Measurements from ENCODE around the gene PECR. TPM values are rescaled to one million over a fixed set of nuclear protein-coding genes. Genes with fewer than 3 reads are reported as not detected.

Gene PECR
- total RNA-seq, 1 donor from 2014 or later = 32.2 TPM

GRCh38 chr2:216119146-216119545 is 37.5 kb upstream of the PECR start:
- H3K27ac ChIP-seq = no peak overlapping the region
- H3K4me1 ChIP-seq = peaks cover 0 to 9% of the 10 kb centered on the region in 2 donors
- TF ChIP-seq, protein P1, sequence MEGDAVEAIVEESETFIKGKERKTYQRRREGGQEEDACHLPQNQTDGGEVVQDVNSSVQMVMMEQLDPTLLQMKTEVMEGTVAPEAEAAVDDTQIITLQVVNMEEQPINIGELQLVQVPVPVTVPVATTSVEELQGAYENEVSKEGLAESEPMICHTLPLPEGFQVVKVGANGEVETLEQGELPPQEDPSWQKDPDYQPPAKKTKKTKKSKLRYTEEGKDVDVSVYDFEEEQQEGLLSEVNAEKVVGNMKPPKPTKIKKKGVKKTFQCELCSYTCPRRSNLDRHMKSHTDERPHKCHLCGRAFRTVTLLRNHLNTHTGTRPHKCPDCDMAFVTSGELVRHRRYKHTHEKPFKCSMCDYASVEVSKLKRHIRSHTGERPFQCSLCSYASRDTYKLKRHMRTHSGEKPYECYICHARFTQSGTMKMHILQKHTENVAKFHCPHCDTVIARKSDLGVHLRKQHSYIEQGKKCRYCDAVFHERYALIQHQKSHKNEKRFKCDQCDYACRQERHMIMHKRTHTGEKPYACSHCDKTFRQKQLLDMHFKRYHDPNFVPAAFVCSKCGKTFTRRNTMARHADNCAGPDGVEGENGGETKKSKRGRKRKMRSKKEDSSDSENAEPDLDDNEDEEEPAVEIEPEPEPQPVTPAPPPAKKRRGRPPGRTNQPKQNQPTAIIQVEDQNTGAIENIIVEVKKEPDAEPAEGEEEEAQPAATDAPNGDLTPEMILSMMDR (IDR thresholded peaks at IDR 0.05) = no peak
- H3K27me3 ChIP-seq = no peaks in the 10 kb centered on the region
- intact Hi-C loops (cut with DNase I) = loop anchor here (5.0 to 10.0 kb wide), 2 partner anchors 293 to 804 kb away; partner anchors contain the start of genes ATIC and SMARCAL1
- no peak overlapping the region for H3K4me3 ChIP-seq
- peaks cover 57 to 70% of the 10 kb centered on the region in 2 donors for H3K36me3 ChIP-seq
- no peaks in the 10 kb centered on the region for H3K9me3 ChIP-seq
- DNase-seq (ENCODE audit: low spot score in 2 of 2) = no peak

DNA sequence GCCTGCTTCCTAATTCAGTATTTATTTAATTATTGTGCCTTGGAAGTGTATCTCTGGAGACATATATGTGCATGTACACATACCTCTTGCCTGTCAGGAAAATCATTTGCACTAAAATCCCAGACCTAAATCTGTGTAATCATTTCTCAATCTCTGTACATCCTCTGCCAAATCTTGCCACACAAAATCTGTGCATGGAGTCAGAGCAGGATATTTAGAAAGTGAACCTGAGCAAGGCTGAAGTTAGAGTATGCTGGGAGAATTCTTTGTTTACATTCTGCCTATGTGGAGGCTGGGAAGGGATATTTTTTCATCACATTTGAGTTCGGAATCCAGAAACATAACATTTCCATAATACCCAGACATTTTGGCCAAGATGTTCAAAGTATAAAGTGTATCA is 36.9 kb upstream of the PECR start:
- Histone ChIP-seq H3K9me3 (no peaks in the 10 kb centered on the region), H3K36me3 (peaks cover 53 to 64% of the 10 kb centered on the region in 2 donors), H3K27me3 (no peaks in the 10 kb centered on the region), H3K27ac (no peak overlapping the region), H3K4me1 (peaks cover 0 to 9% of the 10 kb centered on the region in 2 donors), H3K4me3 (no peak overlapping the region)
- TF ChIP-seq, protein P1 (IDR thresholded peaks at IDR 0.05) = no peak
- DNase-seq (ENCODE audit: low spot score in 2 of 2) = no peak
- intact Hi-C loops (cut with DNase I) = loop anchor here (5.0 to 10.0 kb wide), 2 partner anchors 294 to 804 kb away; partner anchors contain the start of genes ATIC and SMARCAL1

DNA sequence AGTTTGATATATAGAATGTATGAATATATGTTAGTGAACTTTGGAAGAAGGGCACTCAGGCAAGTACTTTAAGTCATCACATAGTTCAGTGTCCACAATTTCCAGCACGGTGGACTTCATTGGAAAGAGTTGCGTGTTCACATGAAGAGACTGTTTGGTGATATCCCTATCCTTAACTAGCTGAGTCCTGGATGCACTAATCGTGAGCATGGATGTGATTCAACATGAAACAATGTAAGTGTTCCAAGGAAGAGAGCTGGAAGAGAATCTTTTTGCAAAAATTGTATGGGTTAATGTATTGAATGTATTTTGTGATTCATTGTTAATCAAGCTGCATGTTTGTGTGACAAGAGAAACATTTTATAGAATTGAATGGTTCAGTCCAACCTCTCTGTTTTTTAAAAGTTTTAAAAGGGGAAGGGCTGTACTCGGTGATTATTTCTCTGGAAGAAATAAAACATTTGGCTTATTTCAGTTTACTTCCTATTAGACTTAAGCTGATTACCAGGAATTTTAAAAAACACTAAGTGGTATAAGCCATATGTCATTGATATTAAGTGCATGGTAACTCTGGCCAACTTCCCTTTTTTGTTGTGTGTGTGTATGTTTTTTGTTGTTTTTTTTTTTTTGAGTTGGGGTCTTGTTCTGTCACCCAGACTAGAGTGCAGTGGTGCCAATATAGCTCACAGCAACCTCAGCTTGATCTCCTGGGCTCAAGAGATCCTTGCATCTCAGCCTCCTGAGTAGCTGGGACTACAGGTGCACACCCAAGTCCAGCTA is 36.1 kb upstream of the PECR start:
- H3K27me3 ChIP-seq = no peaks in the 10 kb centered on the region
- H3K9me3 ChIP-seq = no peaks in the 10 kb centered on the region
- peaks cover 0 to 9% of the 10 kb centered on the region in 2 donors for H3K4me1 ChIP-seq
- TF ChIP-seq, protein P1 (IDR thresholded peaks at IDR 0.05) = no peak
- peaks cover 53 to 62% of the 10 kb centered on the region in 2 donors for H3K36me3 ChIP-seq
- H3K4me3 ChIP-seq = no peak overlapping the region
- no peak for DNase-seq (ENCODE audit: low spot score in 2 of 2)
- intact Hi-C loops (cut with DNase I) = loop anchor here (5.0 to 10.0 kb wide), 2 partner anchors 295 to 803 kb away; partner anchors contain the start of genes ATIC and SMARCAL1
- no peak overlapping the region for H3K27ac ChIP-seq

- TF ChIP-seq, protein P1 (IDR thresholded peaks at IDR 0.05) = no peak
- Histone ChIP-seq H3K4me1 (peaks cover 0 to 9% of the 10 kb centered on the region in 2 donors), H3K36me3 (peaks cover 40 to 61% of the 10 kb centered on the region in 2 donors), H3K27me3 (no peaks in the 10 kb centered on the region), H3K4me3 (no peak overlapping the region), H3K27ac (no peak overlapping the region), H3K9me3 (no peaks in the 10 kb centered on the region)
- intact Hi-C loops (cut with DNase I) = loop anchor here (5.0 to 10.0 kb wide), 2 partner anchors 296 to 802 kb away; partner anchors contain the start of genes ATIC and SMARCAL1
- DNase-seq (ENCODE audit: low spot score in 2 of 2) = no peak
Measured at GRCh38 chr2:216116418-216116817, 34.8 kb upstream of the PECR start.

GRCh38 chr2:216114714-216115531 is 33.3 kb upstream of the PECR start:
- peaks cover 3 to 20% of the 10 kb centered on the region in 2 donors for H3K4me1 ChIP-seq
- H3K9me3 ChIP-seq = no peaks in the 10 kb centered on the region
- TF ChIP-seq, protein P1 (IDR thresholded peaks at IDR 0.05) = peak; percentile 80 to 90 (median 86)
- no peaks in the 10 kb centered on the region for H3K27me3 ChIP-seq
- DNase-seq (ENCODE audit: low spot score in 2 of 2) = peak; percentile 94 to 99
- intact Hi-C loops (cut with DNase I) = loop anchor here (5.0 to 10.0 kb wide), 2 partner anchors 297 to 800 kb away; partner anchors contain the start of genes ATIC and SMARCAL1
- peak overlapping the region; percentile 55 to 70 for H3K27ac ChIP-seq
- peak overlapping the region; percentile 52 to 62 for H3K4me3 ChIP-seq
- H3K36me3 ChIP-seq = peaks cover 35 to 51% of the 10 kb centered on the region in 2 donors
